K562 (cell line): ENCODE results near the gene ZG16B. TPM values are rescaled to one million over a fixed set of nuclear protein-coding genes. Genes with fewer than 3 reads are reported as not detected.

Experiments
- ATAC-seq: fragments of 200-7000 bp; cut with Tn5 transposase; 3 replicates; pipeline ENCODE4 v1.9.1; 2020; ENCODE audit warnings: moderate library complexity
- BruUV-seq: library from RNA; stranded (reverse); fragments of 400-500 nt; replicated peaks from 2 replicates; lab custom pipeline; 2021; lab: Mats Ljungman, UMichigan
- CTCF ChIA-PET: fragments of 300-600 bp; formaldehyde crosslinking; extraction: SDS; loops from one replicate; lab custom pipeline; 2021; ENCODE audit warnings: low intra/inter-chr PET ratio; lab: Yijun Ruan, JAX
- POLR2A ChIA-PET: fragments of 300-600, 350-650 bp; sonication (Branson Sonifier 250); formaldehyde crosslinking; extraction: SDS; loops from one replicate; lab custom pipeline; 2021; ENCODE audit warnings: antibody characterized with exemption, inconsistent platforms; lab: Yijun Ruan, JAX
- DNase-seq, 4 experiments: peaks; one replicate each; pipeline versions ENCODE4 v3.0.0 to v3.0.0-alpha.2; 2011 to 2018; ENCODE audit warnings: low spot score in 3 of 4, mixed read lengths in 3 of 4; ENCODE audit errors: extremely low read depth in 1 of 4
- FAIRE-seq: peaks from 2 replicates; lab custom pipeline; 2011; peaks lifted over from hg19 to GRCh38; lab: Jason Lieb, UNC
- H2AFZ ChIP-seq: 2 replicates; pipeline ENCODE4 v1.6.0; 2011; ENCODE audit warnings: low read depth, low read length, control low read depth, inconsistent platforms
- H3K27ac ChIP-seq: fragments of 200-600 bp; 3 replicates; pipeline ENCODE4 v1.8.0; 2011; ENCODE audit warnings: low read depth, mild to moderate bottlenecking, control low read depth, inconsistent platforms, low read length, moderate library complexity, mixed read lengths; ENCODE audit errors: extremely low read depth
- H3K27me3 ChIP-seq, 2 experiments: fragments of 300-600 bp in 1 of 2; 2 replicates in 1 of 2; 3 replicates in 1 of 2; pipeline versions ENCODE4 v1.6.0 to v1.8.0; 2011; ENCODE audit warnings: inconsistent platforms in 2 of 2, low read length in 2 of 2, mild to moderate bottlenecking in 1 of 2, mixed read lengths in 1 of 2, moderate library complexity in 1 of 2; ENCODE audit not compliant: control insufficient read depth in 2 of 2, insufficient read depth in 2 of 2
- H3K36me3 ChIP-seq: fragments of 300-600 bp; 3 replicates; pipeline ENCODE4 v1.8.0; 2011; ENCODE audit warnings: mild to moderate bottlenecking, low read length, inconsistent platforms; ENCODE audit not compliant: control insufficient read depth, insufficient read depth
- H3K4me1 ChIP-seq, 2 experiments: fragments of 200-600 bp in 1 of 2; replicated peaks in 1 of 2; 2 replicates in 1 of 2; 3 replicates in 1 of 2; pipeline versions ENCODE4 v1.5.1 to v1.8.0; 2011; ENCODE audit warnings: inconsistent platforms in 2 of 2, low read length in 2 of 2, mild to moderate bottlenecking in 1 of 2, mixed read lengths in 1 of 2, moderate library complexity in 1 of 2; ENCODE audit not compliant: control insufficient read depth in 2 of 2, insufficient read depth in 2 of 2
- H3K4me2 ChIP-seq: 2 replicates; pipeline ENCODE4 v1.6.1; 2011; ENCODE audit warnings: low read length, control low read depth, inconsistent platforms, mixed read lengths; ENCODE audit not compliant: insufficient read depth
- H3K4me3 ChIP-seq: fragments of 200-600 bp; sonication (generic), shearing (Covaris generic); 2 replicates; pipeline ENCODE4 v1.5.1; 2016; ENCODE audit warnings: control low read depth, inconsistent platforms
- H3K79me2 ChIP-seq: fragments of 200-600 bp; 3 replicates; pipeline ENCODE4 v1.8.0; 2011; ENCODE audit warnings: low read length, inconsistent platforms; ENCODE audit not compliant: control insufficient read depth, insufficient read depth
- H3K9ac ChIP-seq, 2 experiments: 2 replicates each; pipeline versions ENCODE4 v1.6.0 to v1.6.1; 2011; ENCODE audit warnings: low read depth in 2 of 2, low read length in 2 of 2, control low read depth in 1 of 2, inconsistent platforms in 1 of 2, mild to moderate bottlenecking in 1 of 2, mixed read lengths in 1 of 2; ENCODE audit not compliant: insufficient read depth in 1 of 2
- H3K9me1 ChIP-seq: one replicate; pipeline ENCODE4 v1.6.0; 2011; ENCODE audit warnings: inconsistent platforms, mild to moderate bottlenecking, low read length, moderate library complexity; ENCODE audit not compliant: control insufficient read depth, insufficient read depth
- H3K9me3 ChIP-seq: replicated peaks from 2 replicates; pipeline ENCODE4 v1.5.1; 2011; ENCODE audit warnings: low read depth, low read length, inconsistent platforms; ENCODE audit not compliant: control insufficient read depth, insufficient read depth
- H4K20me1 ChIP-seq: replicated peaks from 2 replicates; pipeline ENCODE4 v1.6.1; 2011; ENCODE audit warnings: low read length, inconsistent platforms, mixed read lengths; ENCODE audit not compliant: control insufficient read depth, insufficient read depth
- DEAF1 ChIP-seq: fragments of 450-650 bp; formaldehyde crosslinking; IDR thresholded peaks from 2 replicates; pipeline ENCODE4 v1.4.0; 2020; ENCODE audit warnings: mild to moderate bottlenecking, moderate library complexity
- HDAC3 ChIP-seq: fragments of 450-650 bp; IDR thresholded peaks from 2 replicates; pipeline ENCODE4 v1.6.1; 2018; ENCODE audit warnings: borderline replicate concordance, mild to moderate bottlenecking, moderate library complexity; ENCODE audit not compliant: partially characterized antibody
- NR4A1 ChIP-seq, 2 experiments: fragments of 250-450 bp in 1 of 2; fragments of 450-650 bp in 1 of 2; sonication (Bioruptor Pico) in 1 of 2; IDR thresholded peaks; 2 replicates each; pipeline versions ENCODE4 v1.4.0 to v1.6.1; 2016 to 2020; ENCODE audit warnings: mild to moderate bottlenecking in 2 of 2, missing compliant biosample characterization in 1 of 2, missing genetic modification characterization in 1 of 2, moderate library complexity in 1 of 2
- WGBS: fragments of 100-300 bp; shearing (Covaris generic); methylation state at CpG from one replicate; pipeline ENCODE4 v1.1.6; 2016; ENCODE audit warnings: low coverage, mixed read lengths; ENCODE audit not compliant: insufficient coverage; ENCODE audit errors: missing lambda C conversion rate; 5-methylcytosine and 5-hydroxymethylcytosine counted together
- in situ Hi-C: fragments of 300-500 bp; cut with MboI; formaldehyde crosslinking; loops from 4 replicates; pipeline ENCODE4 v1.15.0; 2018; ENCODE audit warnings: inconsistent platforms, mixed read lengths
- intact Hi-C: fragments of 100-400 bp; cut with micrococcal nuclease; formaldehyde crosslinking; loops from 2 replicates; pipeline ENCODE4 v1.14.2; 2022
- polyA plus RNA-seq, 8 experiments: library from polyadenylated mRNA; depleted of rRNA in 4 of 8; stranded (reverse) in 5 of 8; unstranded in 3 of 8; fragments of >200 nt; fragmentation: Nextera tagmentation in 2 of 8; fragmentation: Illumina TruSeq in 1 of 8; extraction: Ambion mirVana in 2 of 8; extraction: Trizol in 1 of 8; gene quantifications; 2 replicates each; pipeline versions ENCODE4 v1.2.1 to v1.2.3, GENCODE V29; 2011 to 2014; ENCODE audit warnings: inconsistent platforms in 1 of 8, missing spikeins in 1 of 8
- total RNA-seq, 7 experiments: library from RNA; depleted of rRNA in 6 of 7; stranded (reverse); fragments of >200 nt in 6 of 7; fragmentation: Illumina TruSeq in 2 of 7; extraction: Trizol in 2 of 7; gene quantifications; 2 replicates each; pipeline versions ENCODE4 v1.2.1 to v1.2.3, GENCODE V29; 2011 to 2021; ENCODE audit warnings: low replicate concordance in 1 of 7
- TF ChIP-seq, protein P1 (sequence below): sonication (generic); formaldehyde crosslinking; IDR thresholded peaks from 2 replicates; pipeline ENCODE4 v1.8.0; 2022; ENCODE audit warnings: mild to moderate bottlenecking, missing genetic modification reagents
- TF ChIP-seq, protein P2 (sequence below): fragments of 450-650 bp; formaldehyde crosslinking; IDR thresholded peaks from 2 replicates; pipeline ENCODE4 v1.4.0; 2020; ENCODE audit warnings: mild to moderate bottlenecking, moderate library complexity
- TF ChIP-seq, protein P3 (sequence below): sonication (generic); formaldehyde crosslinking; IDR thresholded peaks from 2 replicates; pipeline ENCODE4 v1.8.1; 2023; ENCODE audit warnings: mild to moderate bottlenecking, missing genetic modification reagents
- TF ChIP-seq, protein P4 (sequence below): fragments of 450-650 bp; IDR thresholded peaks from 2 replicates; pipeline ENCODE4 v1.6.1; 2016; ENCODE audit warnings: missing biosample characterization, missing genetic modification characterization

Gene ZG16B
- total and polyA plus RNA-seq, 9 of the 15 experiments (the other 6 are each of a cell fraction or from before 2014, with no cell fraction given): 0.25 to 0.43 (median 0.34) TPM; not detected in 5

DNA sequence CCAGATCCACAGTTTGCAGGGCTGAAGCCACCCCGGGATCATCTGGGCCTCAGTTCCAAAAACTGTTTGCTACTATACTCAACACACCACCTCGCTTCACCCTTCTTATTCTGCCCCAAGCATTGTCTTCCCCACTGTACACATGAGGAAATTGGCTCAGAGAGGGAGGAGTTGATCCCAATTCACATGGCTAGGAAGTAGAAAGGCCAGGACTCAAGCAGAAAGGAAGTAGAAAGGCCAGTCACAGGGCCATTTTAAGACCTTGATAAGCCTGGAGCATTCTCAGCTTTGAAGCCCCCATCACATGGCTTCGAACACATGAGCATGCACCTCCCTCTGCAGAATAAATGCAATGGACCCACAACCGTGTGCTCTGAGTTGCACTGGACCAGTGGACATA lies 35.5 kb downstream of the ZG16B start (continued):
- TF ChIP-seq, protein P1, sequence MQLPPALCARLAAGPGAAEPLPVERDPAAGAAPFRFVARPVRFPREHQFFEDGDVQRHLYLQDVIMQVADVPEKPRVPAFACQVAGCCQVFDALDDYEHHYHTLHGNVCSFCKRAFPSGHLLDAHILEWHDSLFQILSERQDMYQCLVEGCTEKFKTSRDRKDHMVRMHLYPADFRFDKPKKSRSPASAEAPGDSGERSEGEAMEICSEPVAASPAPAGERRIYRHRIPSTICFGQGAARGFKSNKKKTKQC (CRISPR knock-in tag): no peak
- TF ChIP-seq, protein P2, sequence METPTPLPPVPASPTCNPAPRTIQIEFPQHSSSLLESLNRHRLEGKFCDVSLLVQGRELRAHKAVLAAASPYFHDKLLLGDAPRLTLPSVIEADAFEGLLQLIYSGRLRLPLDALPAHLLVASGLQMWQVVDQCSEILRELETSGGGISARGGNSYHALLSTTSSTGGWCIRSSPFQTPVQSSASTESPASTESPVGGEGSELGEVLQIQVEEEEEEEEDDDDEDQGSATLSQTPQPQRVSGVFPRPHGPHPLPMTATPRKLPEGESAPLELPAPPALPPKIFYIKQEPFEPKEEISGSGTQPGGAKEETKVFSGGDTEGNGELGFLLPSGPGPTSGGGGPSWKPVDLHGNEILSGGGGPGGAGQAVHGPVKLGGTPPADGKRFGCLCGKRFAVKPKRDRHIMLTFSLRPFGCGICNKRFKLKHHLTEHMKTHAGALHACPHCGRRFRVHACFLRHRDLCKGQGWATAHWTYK (CRISPR knock-in tag): no peak
- TF ChIP-seq, all 486 proteins: peak for 0

- H3K9me3 ChIP-seq: no peaks in the 10 kb centered on the region
- 11% methylated on average over 4 of the region's 4 CpGs for WGBS
- no peak overlapping the region for H3K9ac ChIP-seq
- H4K20me1 ChIP-seq: no peaks in the 10 kb centered on the region
- intact Hi-C loops (no loop called here), in situ Hi-C loops (no loop called here)
- H2AFZ ChIP-seq: no peak overlapping the region
- H3K4me1 ChIP-seq: peaks cover 4 to 8% of the 10 kb centered on the region in 2 experiments; a peak in 3 of 5 replicates
- ChIA-PET CTCF (no interaction called here), POLR2A (no interaction called here)
- no peaks in the 10 kb centered on the region for H3K9me1 ChIP-seq
- ATAC-seq (no peak), FAIRE-seq (no peak), DNase-seq (no peak)
- no peaks in the 10 kb centered on the region for H3K79me2 ChIP-seq
- H3K27me3 ChIP-seq: peaks cover 3 to 10% of the 10 kb centered on the region in 2 experiments; a peak in 2 of 5 replicates
- no peak overlapping the region for H3K4me3 ChIP-seq
- H3K27ac ChIP-seq: no peak overlapping the region
- BruUV-seq: no TSS peak
- no peaks in the 10 kb centered on the region for H3K36me3 ChIP-seq
- H3K4me2 ChIP-seq: no peak overlapping the region
- TF ChIP-seq HDAC3: no peak
- TF ChIP-seq, protein P3, sequence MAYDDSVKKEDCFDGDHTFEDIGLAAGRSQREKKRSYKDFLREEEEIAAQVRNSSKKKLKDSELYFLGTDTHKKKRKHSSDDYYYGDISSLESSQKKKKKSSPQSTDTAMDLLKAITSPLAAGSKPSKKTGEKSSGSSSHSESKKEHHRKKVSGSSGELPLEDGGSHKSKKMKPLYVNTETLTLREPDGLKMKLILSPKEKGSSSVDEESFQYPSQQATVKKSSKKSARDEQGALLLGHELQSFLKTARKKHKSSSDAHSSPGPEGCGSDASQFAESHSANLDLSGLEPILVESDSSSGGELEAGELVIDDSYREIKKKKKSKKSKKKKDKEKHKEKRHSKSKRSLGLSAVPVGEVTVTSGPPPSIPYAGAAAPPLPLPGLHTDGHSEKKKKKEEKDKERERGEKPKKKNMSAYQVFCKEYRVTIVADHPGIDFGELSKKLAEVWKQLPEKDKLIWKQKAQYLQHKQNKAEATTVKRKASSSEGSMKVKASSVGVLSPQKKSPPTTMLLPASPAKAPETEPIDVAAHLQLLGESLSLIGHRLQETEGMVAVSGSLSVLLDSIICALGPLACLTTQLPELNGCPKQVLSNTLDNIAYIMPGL: no peak
- TF ChIP-seq NR4A1 (CRISPR knock-in tag; IDR thresholded peaks at IDR 0.05): no peak
- no peak for TF ChIP-seq NR4A1 (tag; IDR thresholded peaks at IDR 0.05)
- no peak for TF ChIP-seq DEAF1 (CRISPR knock-in tag)
- TF ChIP-seq, protein P4, sequence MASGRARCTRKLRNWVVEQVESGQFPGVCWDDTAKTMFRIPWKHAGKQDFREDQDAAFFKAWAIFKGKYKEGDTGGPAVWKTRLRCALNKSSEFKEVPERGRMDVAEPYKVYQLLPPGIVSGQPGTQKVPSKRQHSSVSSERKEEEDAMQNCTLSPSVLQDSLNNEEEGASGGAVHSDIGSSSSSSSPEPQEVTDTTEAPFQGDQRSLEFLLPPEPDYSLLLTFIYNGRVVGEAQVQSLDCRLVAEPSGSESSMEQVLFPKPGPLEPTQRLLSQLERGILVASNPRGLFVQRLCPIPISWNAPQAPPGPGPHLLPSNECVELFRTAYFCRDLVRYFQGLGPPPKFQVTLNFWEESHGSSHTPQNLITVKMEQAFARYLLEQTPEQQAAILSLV (tag): no peak
Observed at GRCh38 chr16:2866431-2866830, 36.3 kb downstream of the ZG16B start.
